Spleen (tissue), 7 donors: Measurements from ENCODE around the gene NYAP1.

ENCODE experiments used
- POLR2A ChIP-seq, 3 donors: fragments of 450-650 bp; IDR thresholded peaks; one replicate each; pipeline ENCODE4 v1.5.1; 2017; ENCODE audit warnings: antibody characterized with exemption in 3 of 3, mild to moderate bottlenecking in 1 of 3
- POLR2AphosphoS5 ChIP-seq, 3 donors: sonication (generic); formaldehyde crosslinking; IDR thresholded peaks; one replicate each; pipeline ENCODE4 v1.5.1; 2017; ENCODE audit warnings: antibody characterized with exemption in 3 of 3
- TF ChIP-seq, protein P1 (sequence below), 11 experiments: fragments of 200-600 bp in 7 of 11; fragments of 450-650 bp in 4 of 11; sonication (generic) in 4 of 11; IDR thresholded peaks in 8 of 11; conservative IDR thresholded peaks in 3 of 11; 1 replicate in 7 of 11; 2 replicates in 4 of 11; pipeline versions ENCODE4 v1.4.0 to v1.8.0; 2016 to 2021; ENCODE audit warnings: antibody characterized with exemption in 11 of 11, inconsistent platforms in 4 of 11, mild to moderate bottlenecking in 1 of 11
- donor health status: DM: no; HTN: no; CAD: no; lungs with moderate emphysema.
- donor health status: DM: no; HTN: no; CAD: no.
- donor health status: DM: no; HTN: no; CAD: no.

DNA sequence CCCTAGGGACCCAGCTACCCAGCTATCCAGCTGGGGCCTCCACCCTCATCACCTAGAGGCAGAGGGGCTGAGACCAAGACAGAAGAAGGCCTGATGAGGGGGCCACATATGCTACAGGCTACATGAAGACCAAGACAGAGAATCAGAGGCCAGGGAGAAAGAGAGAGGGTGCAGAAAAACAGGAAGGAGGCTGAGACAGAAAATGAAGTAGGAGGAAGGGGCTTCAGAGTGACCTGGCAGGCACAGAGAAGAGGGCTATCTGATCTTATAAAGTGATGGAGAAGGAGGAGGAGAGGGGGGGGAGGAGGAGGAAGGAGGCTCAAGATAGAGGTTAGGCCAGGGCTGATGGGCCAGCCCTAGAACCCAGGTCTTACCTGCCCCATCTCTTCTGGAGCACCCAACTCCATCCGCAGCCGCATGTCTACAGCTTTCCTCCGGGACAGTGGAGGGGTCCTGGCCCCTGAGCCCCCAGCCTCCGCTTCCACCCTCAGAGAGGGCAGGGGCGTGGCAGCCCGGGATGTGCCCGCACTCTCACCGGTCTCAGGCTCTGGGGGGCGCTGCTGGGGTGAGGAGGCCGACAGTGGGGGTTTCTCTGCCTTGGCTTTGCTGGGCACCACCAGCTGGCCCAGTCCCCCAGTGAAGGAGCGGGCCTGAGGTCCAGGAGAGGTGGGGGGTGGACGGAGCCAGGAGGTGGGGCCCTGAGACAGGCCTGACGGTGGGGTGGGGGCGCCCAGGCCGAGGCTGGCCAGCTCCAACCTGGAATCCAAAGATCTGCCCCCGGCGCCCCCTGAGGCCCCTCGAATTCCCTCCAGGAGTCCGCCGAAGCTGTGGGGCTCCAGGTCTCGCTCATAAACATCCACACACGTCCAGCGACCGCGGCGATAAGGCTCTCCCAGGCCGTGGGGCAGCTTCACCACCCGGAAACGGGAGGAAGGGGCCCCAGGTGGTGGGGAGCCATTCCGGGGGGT lies 6.5 kb upstream of the NYAP1 start:
- TF ChIP-seq, protein P1, sequence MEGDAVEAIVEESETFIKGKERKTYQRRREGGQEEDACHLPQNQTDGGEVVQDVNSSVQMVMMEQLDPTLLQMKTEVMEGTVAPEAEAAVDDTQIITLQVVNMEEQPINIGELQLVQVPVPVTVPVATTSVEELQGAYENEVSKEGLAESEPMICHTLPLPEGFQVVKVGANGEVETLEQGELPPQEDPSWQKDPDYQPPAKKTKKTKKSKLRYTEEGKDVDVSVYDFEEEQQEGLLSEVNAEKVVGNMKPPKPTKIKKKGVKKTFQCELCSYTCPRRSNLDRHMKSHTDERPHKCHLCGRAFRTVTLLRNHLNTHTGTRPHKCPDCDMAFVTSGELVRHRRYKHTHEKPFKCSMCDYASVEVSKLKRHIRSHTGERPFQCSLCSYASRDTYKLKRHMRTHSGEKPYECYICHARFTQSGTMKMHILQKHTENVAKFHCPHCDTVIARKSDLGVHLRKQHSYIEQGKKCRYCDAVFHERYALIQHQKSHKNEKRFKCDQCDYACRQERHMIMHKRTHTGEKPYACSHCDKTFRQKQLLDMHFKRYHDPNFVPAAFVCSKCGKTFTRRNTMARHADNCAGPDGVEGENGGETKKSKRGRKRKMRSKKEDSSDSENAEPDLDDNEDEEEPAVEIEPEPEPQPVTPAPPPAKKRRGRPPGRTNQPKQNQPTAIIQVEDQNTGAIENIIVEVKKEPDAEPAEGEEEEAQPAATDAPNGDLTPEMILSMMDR (IDR thresholded peaks at IDR 0.05 in 8 of 11, conservative IDR thresholded peaks at IDR 0.05 in 3 of 11) = peak in 5 of 11 experiments; percentile 11 to 49 (median 34)
- peak in 2 of 3 donors; percentile 4 to 69 for TF ChIP-seq POLR2AphosphoS5 (IDR thresholded peaks at IDR 0.05)
- TF ChIP-seq POLR2A (IDR thresholded peaks at IDR 0.05) = no peak
